Mesendoderm (in vitro differentiated cells): ENCODE results near the gene S1PR3.

ENCODE experiments used
- DNase-seq: peaks from one replicate; pipeline ENCODE4 v3.0.0; 2013
- H2AK5ac ChIP-seq: 2 replicates; pipeline ENCODE4 v1.6.1; 2013; ENCODE audit warnings: low read length, inconsistent platforms
- H2BK120ac ChIP-seq: 2 replicates; pipeline ENCODE4 v1.6.1; 2013; ENCODE audit warnings: low read depth, mild to moderate bottlenecking, low read length, moderate library complexity, mixed read lengths
- H2BK15ac ChIP-seq: replicated peaks from 2 replicates; pipeline ENCODE4 v1.6.1; 2013; ENCODE audit warnings: low read depth, mild to moderate bottlenecking, moderate library complexity
- H2BK5ac ChIP-seq: 2 replicates; pipeline ENCODE4 v1.6.1; 2013; ENCODE audit warnings: low read length, inconsistent platforms
- H3K18ac ChIP-seq: 2 replicates; pipeline ENCODE4 v1.6.1; 2013; ENCODE audit warnings: mild to moderate bottlenecking, low read length, mixed read lengths
- H3K23ac ChIP-seq: one replicate; pipeline ENCODE4 v1.6.1; 2013; ENCODE audit warnings: low read length
- H3K27ac ChIP-seq: 2 replicates; pipeline ENCODE4 v1.5.1; 2013; ENCODE audit warnings: low read depth, mild to moderate bottlenecking, inconsistent platforms, low read length, moderate library complexity
- H3K27me3 ChIP-seq: 2 replicates; pipeline ENCODE4 v1.6.1; 2013; ENCODE audit warnings: low read length, control low read depth, mild to moderate bottlenecking, inconsistent platforms; ENCODE audit not compliant: insufficient read depth, poor library complexity
- H3K36me3 ChIP-seq: 2 replicates; pipeline ENCODE4 v1.6.1; 2013; ENCODE audit warnings: low read length, inconsistent platforms; ENCODE audit not compliant: control insufficient read depth, insufficient read depth
- H3K4ac ChIP-seq: one replicate; pipeline ENCODE4 v1.6.1; 2013; ENCODE audit warnings: low read depth, mild to moderate bottlenecking, low read length, moderate library complexity
- H3K4me1 ChIP-seq: 2 replicates; pipeline ENCODE4 v1.6.1; 2013; ENCODE audit warnings: low read depth, low read length, inconsistent platforms; ENCODE audit not compliant: control insufficient read depth
- H3K4me2 ChIP-seq: 2 replicates; pipeline ENCODE4 v1.6.1; 2013; ENCODE audit warnings: low read length
- H3K4me3 ChIP-seq: 2 replicates; pipeline ENCODE4 v1.5.1; 2013; ENCODE audit warnings: mild to moderate bottlenecking, low read length
- H3K56ac ChIP-seq: one replicate; pipeline ENCODE4 v1.6.1; 2013; ENCODE audit warnings: low read length
- H3K79me1 ChIP-seq: 2 replicates; pipeline ENCODE4 v1.6.1; 2013; ENCODE audit warnings: low read length, inconsistent platforms
- H3K79me2 ChIP-seq: 2 replicates; pipeline ENCODE4 v1.6.1; 2013; ENCODE audit warnings: mild to moderate bottlenecking, low read length; ENCODE audit not compliant: control insufficient read depth, insufficient read depth
- H3K9ac ChIP-seq: 2 replicates; pipeline ENCODE4 v1.6.1; 2013; ENCODE audit warnings: low read length, inconsistent platforms
- H4K5ac ChIP-seq: one replicate; pipeline ENCODE4 v1.6.1; 2013; ENCODE audit warnings: low read length
- H4K8ac ChIP-seq: one replicate; pipeline ENCODE4 v1.6.1; 2013; ENCODE audit warnings: low read depth, mild to moderate bottlenecking, control low read depth, low read length, moderate library complexity
- WGBS: extraction: QIAGEN DNeasy Blood & Tissue Kit; methylation state at CpG from one replicate; pipeline ENCODE4 v1.1.7; 2013; ENCODE audit warnings: low lambda C conversion rate, missing lambda C conversion rate; ENCODE audit not compliant: insufficient coverage; ENCODE audit errors: extremely low coverage; 5-methylcytosine and 5-hydroxymethylcytosine counted together

The S1PR3 gene

DNA sequence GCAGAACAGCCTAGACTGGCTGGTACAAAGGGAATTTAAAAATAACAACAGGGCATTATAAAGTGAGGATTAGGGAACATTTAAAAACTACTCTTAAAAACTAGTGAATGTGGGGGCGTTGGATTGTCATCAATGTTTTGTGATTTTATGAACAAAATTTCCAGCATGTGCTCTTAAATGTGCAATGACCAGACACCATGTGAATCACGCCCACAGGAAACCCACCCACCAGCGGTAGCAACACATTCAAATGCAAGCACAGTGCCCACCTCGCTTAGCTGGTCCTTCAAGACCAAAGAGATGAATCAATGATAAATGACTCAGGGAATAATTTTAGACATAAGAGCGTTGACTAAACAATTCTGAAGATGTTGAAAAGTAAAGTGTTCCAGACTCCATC lies 40.9 kb downstream of the S1PR3 start:
- Histone ChIP-seq H3K18ac (no peak overlapping the region), H3K4me2 (no peak overlapping the region)

DNA sequence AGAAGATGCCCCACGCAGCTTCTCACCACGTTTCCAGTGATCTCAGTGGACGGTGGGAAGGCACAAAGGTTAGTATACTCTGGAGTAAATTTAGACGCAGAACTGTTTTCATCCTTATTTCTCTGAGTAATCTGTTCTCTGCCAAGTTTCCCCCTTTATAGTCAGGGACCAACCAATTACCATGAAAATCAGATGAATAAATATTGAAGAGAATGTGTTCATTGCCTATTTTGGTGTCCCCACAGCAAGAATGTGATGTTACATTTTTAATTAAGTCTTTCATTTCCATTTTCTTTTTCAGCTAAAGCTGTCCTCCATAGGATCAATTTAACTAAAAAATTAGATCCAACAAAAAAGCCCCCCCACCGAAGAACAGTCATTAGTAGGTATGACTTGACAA lies 41.4 kb downstream of the S1PR3 start:
- Histone ChIP-seq H4K5ac (no peak overlapping the region), H2AK5ac (no peak overlapping the region), H3K9ac (no peak overlapping the region), H3K27me3 (no peaks in the 10 kb centered on the region), H3K23ac (no peak overlapping the region), H3K4ac (no peak overlapping the region), H3K36me3 (no peaks in the 10 kb centered on the region), H4K8ac (no peak overlapping the region), H3K4me3 (no peak overlapping the region), H2BK15ac (no peak overlapping the region), H3K18ac (no peak overlapping the region), H3K79me2 (no peaks in the 10 kb centered on the region), H2BK5ac (no peak overlapping the region), H2BK120ac (no peak overlapping the region), H3K4me2 (no peak overlapping the region), H3K27ac (no peak overlapping the region), H3K56ac (no peak overlapping the region), H3K4me1 (no peaks in the 10 kb centered on the region), H3K79me1 (no peaks in the 10 kb centered on the region)
- no CpG with 5 or more reads among the region's 5 CpGs for WGBS
- DNase-seq: no peak

More for the DNA sequence above, 40.9 kb downstream of the S1PR3 start:
- H3K9ac ChIP-seq: no peak overlapping the region
- H3K56ac ChIP-seq: no peak overlapping the region
- H2BK5ac ChIP-seq: no peak overlapping the region
- H3K23ac ChIP-seq: no peak overlapping the region
- no peak overlapping the region for H4K8ac ChIP-seq
- no peak overlapping the region for H3K4ac ChIP-seq
- WGBS: no CpG with 5 or more reads among the region's 5 CpGs
- no peak overlapping the region for H4K5ac ChIP-seq
- no peaks in the 10 kb centered on the region for H3K79me2 ChIP-seq
- H3K27ac ChIP-seq: no peak overlapping the region
- no peaks in the 10 kb centered on the region for H3K4me1 ChIP-seq
- no peak overlapping the region for H3K4me3 ChIP-seq
- no peak overlapping the region for H2AK5ac ChIP-seq
- no peaks in the 10 kb centered on the region for H3K27me3 ChIP-seq
- no peaks in the 10 kb centered on the region for H3K79me1 ChIP-seq
- DNase-seq: no peak
- no peaks in the 10 kb centered on the region for H3K36me3 ChIP-seq
- no peak overlapping the region for H2BK120ac ChIP-seq
- no peak overlapping the region for H2BK15ac ChIP-seq

DNA sequence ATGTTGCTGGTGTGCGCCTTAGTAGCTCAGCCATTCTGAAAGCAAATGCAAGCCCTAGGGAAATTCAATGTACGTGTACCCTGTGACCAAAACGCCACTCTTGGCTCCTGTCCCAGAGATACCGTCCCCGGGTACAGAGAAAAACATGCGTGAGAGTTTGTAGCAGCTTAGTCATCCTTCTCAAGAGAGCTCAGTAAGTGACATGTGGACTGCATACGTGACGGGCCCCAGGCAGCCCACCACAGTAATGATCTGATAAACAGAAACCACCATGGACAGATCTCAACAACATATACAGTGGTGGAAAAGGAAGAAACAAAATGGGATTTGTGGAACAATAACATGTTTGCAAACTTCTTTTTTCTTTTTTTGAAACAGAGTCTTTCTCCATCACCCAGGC lies 45.1 kb downstream of the S1PR3 start:
- H3K27me3 ChIP-seq: no peaks in the 10 kb centered on the region
- no peak overlapping the region for H2BK5ac ChIP-seq
- H3K4me3 ChIP-seq: no peak overlapping the region
- no peak overlapping the region for H3K4me2 ChIP-seq
- H3K4ac ChIP-seq: no peak overlapping the region
- H2AK5ac ChIP-seq: no peak overlapping the region
- H4K8ac ChIP-seq: no peak overlapping the region
- H3K23ac ChIP-seq: no peak overlapping the region
- no peaks in the 10 kb centered on the region for H3K79me1 ChIP-seq
- no peak overlapping the region for H4K5ac ChIP-seq
- H2BK120ac ChIP-seq: no peak overlapping the region
- H3K18ac ChIP-seq: no peak overlapping the region
- no peak overlapping the region for H3K27ac ChIP-seq
- no peaks in the 10 kb centered on the region for H3K79me2 ChIP-seq
- H3K4me1 ChIP-seq: no peaks in the 10 kb centered on the region
- H3K9ac ChIP-seq: no peak overlapping the region
- no peaks in the 10 kb centered on the region for H3K36me3 ChIP-seq
- no peak overlapping the region for H3K56ac ChIP-seq
- WGBS: no CpG with 5 or more reads among the region's 8 CpGs
- DNase-seq: no peak
- no peak overlapping the region for H2BK15ac ChIP-seq

DNA sequence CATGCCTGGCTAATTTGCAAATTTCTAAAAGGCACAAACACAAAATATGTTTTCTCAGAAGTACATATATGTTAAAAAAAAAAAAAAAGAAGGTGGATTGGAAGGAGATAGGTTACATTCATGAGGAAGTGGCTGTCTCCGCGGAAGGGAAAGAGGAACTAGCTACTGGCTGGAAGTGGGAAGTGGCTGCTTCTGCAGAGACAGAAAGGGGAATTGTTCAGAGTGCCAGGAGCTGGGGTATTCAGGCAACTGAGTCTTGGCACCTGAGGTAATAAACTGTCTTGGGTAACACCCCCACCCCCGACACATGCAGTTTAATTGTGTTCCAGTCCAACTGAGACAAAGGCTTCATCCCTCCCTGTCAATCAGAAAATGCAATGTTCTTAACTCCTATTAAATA lies 45.6 kb downstream of the S1PR3 start:
- Histone ChIP-seq H3K4me3 (no peak overlapping the region), H3K79me1 (no peaks in the 10 kb centered on the region), H3K27ac (no peak overlapping the region), H2BK15ac (no peak overlapping the region), H2AK5ac (no peak overlapping the region), H3K27me3 (no peaks in the 10 kb centered on the region), H2BK5ac (no peak overlapping the region), H3K79me2 (no peaks in the 10 kb centered on the region), H4K5ac (no peak overlapping the region), H3K9ac (no peak overlapping the region), H3K4me1 (no peaks in the 10 kb centered on the region), H3K4me2 (no peak overlapping the region), H3K23ac (no peak overlapping the region), H4K8ac (no peak overlapping the region), H3K56ac (no peak overlapping the region), H3K4ac (no peak overlapping the region), H3K36me3 (no peaks in the 10 kb centered on the region), H2BK120ac (no peak overlapping the region), H3K18ac (no peak overlapping the region)
- no CpG with 5 or more reads among the region's 3 CpGs for WGBS
- no peak for DNase-seq

DNA sequence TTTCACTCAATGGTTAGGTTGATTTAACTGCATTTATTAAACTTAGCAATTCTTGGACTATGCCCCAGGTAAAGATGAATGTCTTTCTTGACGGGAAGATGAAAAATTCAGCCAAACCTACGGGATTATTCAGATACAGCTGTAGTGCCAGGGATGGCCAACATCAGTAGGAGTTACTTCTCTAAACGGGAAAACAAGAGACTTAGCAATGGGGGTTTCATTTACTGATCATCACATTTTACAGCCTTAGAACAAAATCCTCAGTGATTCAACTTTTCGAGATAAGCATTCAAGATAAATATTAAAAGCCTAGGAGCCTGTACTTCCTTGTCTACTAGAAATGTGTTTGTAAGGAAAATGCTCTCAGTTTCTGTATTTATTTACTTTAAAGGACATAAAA lies 46.1 kb downstream of the S1PR3 start:
- H3K4me2 ChIP-seq: no peak overlapping the region
- no peak overlapping the region for H3K4ac ChIP-seq
- DNase-seq: no peak
- H3K27me3 ChIP-seq: no peaks in the 10 kb centered on the region
- no peak overlapping the region for H2AK5ac ChIP-seq
- no peaks in the 10 kb centered on the region for H3K79me1 ChIP-seq
- no CpG with 5 or more reads among the region's 4 CpGs for WGBS
- no peak overlapping the region for H2BK15ac ChIP-seq
- no peak overlapping the region for H4K8ac ChIP-seq
- H3K18ac ChIP-seq: no peak overlapping the region
- no peak overlapping the region for H3K23ac ChIP-seq
- H3K36me3 ChIP-seq: no peaks in the 10 kb centered on the region
- H3K27ac ChIP-seq: no peak overlapping the region
- H3K4me1 ChIP-seq: no peaks in the 10 kb centered on the region
- no peak overlapping the region for H3K4me3 ChIP-seq
- no peak overlapping the region for H3K56ac ChIP-seq
- H2BK5ac ChIP-seq: no peak overlapping the region
- no peaks in the 10 kb centered on the region for H3K79me2 ChIP-seq
- no peak overlapping the region for H4K5ac ChIP-seq
- H3K9ac ChIP-seq: no peak overlapping the region
- H2BK120ac ChIP-seq: no peak overlapping the region

DNA sequence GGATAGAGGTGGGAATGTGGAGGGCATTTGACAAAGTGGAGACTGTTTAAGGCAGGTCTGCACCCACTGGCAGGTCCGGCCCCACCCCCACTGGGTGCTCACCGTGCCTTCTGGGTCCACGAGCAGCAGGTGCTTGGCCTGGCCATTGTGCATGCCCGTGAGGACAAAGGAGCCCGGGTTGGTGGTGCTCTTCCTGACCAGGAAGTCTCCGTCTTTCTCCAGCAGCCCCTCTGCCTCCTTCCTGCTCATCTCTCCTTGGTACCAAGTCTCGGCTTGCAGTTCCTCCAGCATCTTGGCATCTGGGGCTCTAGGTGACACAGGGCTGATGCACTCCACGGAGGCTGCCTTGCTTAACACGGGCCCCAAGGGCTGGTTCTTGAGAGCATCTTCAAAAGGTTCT lies 46.6 kb downstream of the S1PR3 start:
- Histone ChIP-seq H2BK120ac (no peak overlapping the region), H3K4me3 (no peak overlapping the region), H3K4me1 (no peaks in the 10 kb centered on the region), H3K27ac (no peak overlapping the region), H2BK5ac (no peak overlapping the region), H3K4me2 (no peak overlapping the region), H2AK5ac (no peak overlapping the region), H3K27me3 (no peaks in the 10 kb centered on the region), H3K36me3 (no peaks in the 10 kb centered on the region), H4K8ac (no peak overlapping the region), H3K79me1 (no peaks in the 10 kb centered on the region), H4K5ac (no peak overlapping the region), H3K18ac (no peak overlapping the region), H3K23ac (no peak overlapping the region), H3K9ac (no peak overlapping the region), H3K4ac (no peak overlapping the region), H3K79me2 (no peaks in the 10 kb centered on the region), H2BK15ac (no peak overlapping the region), H3K56ac (no peak overlapping the region)
- no CpG with 5 or more reads among the region's 9 CpGs for WGBS
- no peak for DNase-seq
